Mucosa of stomach (tissue), 1 donor: ENCODE results near the gene PRDM15.

Experiments
- H3K27me3 ChIP-seq: one replicate; pipeline ENCODE4 v1.7.0; 2013; ENCODE audit warnings: mild to moderate bottlenecking, low read length; ENCODE audit not compliant: control insufficient read depth, insufficient read depth
- H3K36me3 ChIP-seq: one replicate; pipeline ENCODE4 v1.7.0; 2013; ENCODE audit warnings: low read length; ENCODE audit not compliant: control insufficient read depth, insufficient read depth
- H3K4me1 ChIP-seq: one replicate; pipeline ENCODE4 v1.7.0; 2013; ENCODE audit warnings: mild to moderate bottlenecking, low read length; ENCODE audit not compliant: control insufficient read depth, insufficient read depth
- H3K4me3 ChIP-seq: one replicate; pipeline ENCODE4 v1.7.0; 2013; ENCODE audit warnings: low read length
- H3K9ac ChIP-seq: one replicate; pipeline ENCODE4 v1.7.0; 2013; ENCODE audit warnings: mild to moderate bottlenecking, low read length, moderate library complexity
- H3K9me3 ChIP-seq: one replicate; pipeline ENCODE4 v1.7.0; 2013; ENCODE audit warnings: mild to moderate bottlenecking, low read length, moderate library complexity; ENCODE audit not compliant: control insufficient read depth
- donor health status: Pancreatic carcinoma.

Gene PRDM15

GRCh38 chr21:41839387-41840000, 39.6 kb downstream of the PRDM15 start:
- Histone ChIP-seq H3K9ac (no peak overlapping the region), H3K27me3 (no peaks in the 10 kb centered on the region), H3K4me1 (no peaks in the 10 kb centered on the region), H3K9me3 (no peaks in the 10 kb centered on the region), H3K4me3 (no peak overlapping the region), H3K36me3 (no peaks in the 10 kb centered on the region)

GRCh38 chr21:41837756-41838297, 41.3 kb downstream of the PRDM15 start:
- H3K9me3 ChIP-seq, result no peaks in the 10 kb centered on the region
- H3K9ac ChIP-seq, result no peak overlapping the region
- H3K27me3 ChIP-seq, result no peaks in the 10 kb centered on the region
- no peaks in the 10 kb centered on the region for H3K36me3 ChIP-seq
- no peaks in the 10 kb centered on the region for H3K4me1 ChIP-seq
- no peak overlapping the region for H3K4me3 ChIP-seq

- H3K4me3 ChIP-seq, result no peak overlapping the region
- H3K9ac ChIP-seq, result no peak overlapping the region
- no peaks in the 10 kb centered on the region for H3K36me3 ChIP-seq
- H3K27me3 ChIP-seq, result no peaks in the 10 kb centered on the region
- no peaks in the 10 kb centered on the region for H3K9me3 ChIP-seq
- no peaks in the 10 kb centered on the region for H3K4me1 ChIP-seq
Measured at GRCh38 chr21:41836166-41837015, 42.8 kb downstream of the PRDM15 start.

GRCh38 chr21:41835711-41836154, 43.4 kb downstream of the PRDM15 start:
- H3K4me3 ChIP-seq, result no peak overlapping the region
- no peaks in the 10 kb centered on the region for H3K4me1 ChIP-seq
- H3K9ac ChIP-seq, result no peak overlapping the region
- no peaks in the 10 kb centered on the region for H3K27me3 ChIP-seq
- no peaks in the 10 kb centered on the region for H3K9me3 ChIP-seq
- H3K36me3 ChIP-seq, result no peaks in the 10 kb centered on the region

- Histone ChIP-seq H3K9me3 (no peaks in the 10 kb centered on the region), H3K27me3 (no peaks in the 10 kb centered on the region), H3K4me3 (no peak overlapping the region), H3K4me1 (no peaks in the 10 kb centered on the region), H3K9ac (no peak overlapping the region), H3K36me3 (no peaks in the 10 kb centered on the region)
Measured at GRCh38 chr21:41834926-41835663, 44.0 kb downstream of the PRDM15 start.

GRCh38 chr21:41834252-41834925, 44.8 kb downstream of the PRDM15 start:
- H3K9me3 ChIP-seq, result no peaks in the 10 kb centered on the region
- H3K4me3 ChIP-seq, result no peak overlapping the region
- no peaks in the 10 kb centered on the region for H3K36me3 ChIP-seq
- no peaks in the 10 kb centered on the region for H3K4me1 ChIP-seq
- no peak overlapping the region for H3K9ac ChIP-seq
- H3K27me3 ChIP-seq, result no peaks in the 10 kb centered on the region

GRCh38 chr21:41833497-41834115, 45.5 kb downstream of the PRDM15 start:
- Histone ChIP-seq H3K4me3 (no peak overlapping the region), H3K9ac (no peak overlapping the region), H3K27me3 (no peaks in the 10 kb centered on the region), H3K4me1 (no peaks in the 10 kb centered on the region), H3K9me3 (no peaks in the 10 kb centered on the region), H3K36me3 (no peaks in the 10 kb centered on the region)

- Histone ChIP-seq H3K27me3 (no peaks in the 10 kb centered on the region), H3K4me3 (no peak overlapping the region), H3K36me3 (no peaks in the 10 kb centered on the region), H3K9ac (no peak overlapping the region), H3K9me3 (no peaks in the 10 kb centered on the region), H3K4me1 (no peaks in the 10 kb centered on the region)
Measured at GRCh38 chr21:41832596-41833496, 46.3 kb downstream of the PRDM15 start.

- no peaks in the 10 kb centered on the region for H3K9me3 ChIP-seq
- H3K27me3 ChIP-seq, result no peaks in the 10 kb centered on the region
- H3K4me1 ChIP-seq, result no peaks in the 10 kb centered on the region
- no peak overlapping the region for H3K9ac ChIP-seq
- no peaks in the 10 kb centered on the region for H3K36me3 ChIP-seq
- H3K4me3 ChIP-seq, result no peak overlapping the region
Measured at GRCh38 chr21:41831866-41832595, 47.1 kb downstream of the PRDM15 start.

- Histone ChIP-seq H3K36me3 (no peaks in the 10 kb centered on the region), H3K4me1 (no peaks in the 10 kb centered on the region), H3K9ac (no peak overlapping the region), H3K4me3 (no peak overlapping the region), H3K9me3 (no peaks in the 10 kb centered on the region), H3K27me3 (no peaks in the 10 kb centered on the region)
Measured at GRCh38 chr21:41831453-41831831, 47.7 kb downstream of the PRDM15 start.
